ENCODE results near the gene CD300A. TPM values are rescaled to one million over a fixed set of nuclear protein-coding genes. Genes with fewer than 3 reads are reported as not detected.

Gene CD300A
- total and polyA plus RNA-seq, 2 donors (not counting 1 experiment from before 2014, with no cell fraction given) = 2.4 to 5.7 TPM

GRCh38 chr17:74451557-74451956 is 14.9 kb upstream of the CD300A start:
- CTCF ChIA-PET = interaction anchor here (0.7 to 1.3 kb wide), 2 partner anchors 72 to 88 kb away, joined by 3 to 4 read pairs; no protein-coding TSS in a partner anchor
- no peak for DNase-seq
- H3K9me3 ChIP-seq (ENCODE audit: control extremely low read depth in 1 of 3, control insufficient read depth in 2 of 3, insufficient read depth in 1 of 3, low read length in 2 of 3) = peaks cover 0 to 8% (median 0%) of the 10 kb centered on the region in 3 donors
- H3K79me2 ChIP-seq (ENCODE audit: control insufficient read depth, insufficient read depth, low read length) = no peaks in the 10 kb centered on the region
- no peak for ATAC-seq (ENCODE audit: low read depth)
- H3K4me3 ChIP-seq (ENCODE audit: control extremely low read depth in 1 of 5, extremely low read depth in 1 of 5, insufficient read depth in 1 of 5, low read depth in 2 of 5, low read length in 4 of 5) = no peak overlapping the region
- Mint-ChIP-seq H3K4me3 (no peak overlapping the region), H3K27ac (no peak overlapping the region), H3K27me3 (peaks cover 33% of the 10 kb centered on the region), H3K4me1 (peaks cover 4% of the 10 kb centered on the region), H3K9me3 (ENCODE audit: insufficient read depth) (no peaks in the 10 kb centered on the region)
- intact Hi-C loops (cut with micrococcal nuclease) = no loop called here
- no peak overlapping the region for H3K4me2 ChIP-seq (replicated peaks; ENCODE audit: low read depth, low read length, poor library complexity, severe bottlenecking)
- peaks cover 0 to 27% (median 8%) of the 10 kb centered on the region in 4 experiments for H3K27me3 ChIP-seq (replicated peaks in 1 of 4; ENCODE audit: control extremely low read depth in 1 of 4, control insufficient read depth in 3 of 4, insufficient read depth in 4 of 4, low read length in 3 of 4)
- H3K9ac ChIP-seq (ENCODE audit: low read length) = no peak overlapping the region
- TF ChIP-seq EZH2 (IDR thresholded peaks at IDR 0.05; ENCODE audit: borderline replicate concordance, insufficient read depth, low read depth, low read length, poor library complexity, severe bottlenecking) (no peak), CTCF (IDR thresholded peaks at IDR 0.05) (no peak)
- no peak overlapping the region for H3K27ac ChIP-seq (ENCODE audit: low read length in 2 of 2)
- peaks cover 11 to 15% of the 10 kb centered on the region in 2 donors for H3K4me1 ChIP-seq (ENCODE audit: control insufficient read depth in 2 of 2, insufficient read depth in 2 of 2, low read length in 2 of 2)
- no peaks in the 10 kb centered on the region for H3K36me3 ChIP-seq (replicated peaks in 1 of 2; ENCODE audit: control extremely low read depth in 1 of 2, control insufficient read depth in 1 of 2, extremely low read depth in 1 of 2, insufficient read depth in 2 of 2, low read length in 1 of 2)
- H4K20me1 ChIP-seq (ENCODE audit: control insufficient read depth, insufficient read depth, low read length, poor library complexity, severe bottlenecking) = no peaks in the 10 kb centered on the region
- 86% methylated on average over 3 of the region's 6 CpGs for WGBS (ENCODE audit: insufficient coverage)
- H2AFZ ChIP-seq (ENCODE audit: insufficient read depth, low read depth, low read length, poor library complexity, severe bottlenecking) = no peak overlapping the region
- POLR2A ChIA-PET = no interaction called here

GRCh38 chr17:74452033-74452840 is 14.2 kb upstream of the CD300A start:
- peaks cover 0 to 28% (median 8%) of the 10 kb centered on the region in 4 experiments for H3K27me3 ChIP-seq (replicated peaks in 1 of 4; ENCODE audit: control extremely low read depth in 1 of 4, control insufficient read depth in 3 of 4, insufficient read depth in 4 of 4, low read length in 3 of 4)
- TF ChIP-seq CTCF (IDR thresholded peaks at IDR 0.05) = no peak
- no peak for TF ChIP-seq EZH2 (IDR thresholded peaks at IDR 0.05; ENCODE audit: borderline replicate concordance, insufficient read depth, low read depth, low read length, poor library complexity, severe bottlenecking)
- no peaks in the 10 kb centered on the region for H4K20me1 ChIP-seq (ENCODE audit: control insufficient read depth, insufficient read depth, low read length, poor library complexity, severe bottlenecking)
- peaks cover 4% of the 10 kb centered on the region for H3K4me1 Mint-ChIP-seq
- POLR2A ChIA-PET = no interaction called here
- no peak overlapping the region for H3K27ac ChIP-seq (ENCODE audit: low read length in 2 of 2)
- peaks cover 0 to 8% (median 0%) of the 10 kb centered on the region in 3 donors for H3K9me3 ChIP-seq (ENCODE audit: control extremely low read depth in 1 of 3, control insufficient read depth in 2 of 3, insufficient read depth in 1 of 3, low read length in 2 of 3)
- H2AFZ ChIP-seq (ENCODE audit: insufficient read depth, low read depth, low read length, poor library complexity, severe bottlenecking) = no peak overlapping the region
- H3K4me3 Mint-ChIP-seq = peak overlapping the region; percentile 45
- H3K4me2 ChIP-seq (replicated peaks; ENCODE audit: low read depth, low read length, poor library complexity, severe bottlenecking) = no peak overlapping the region
- no peak overlapping the region for H3K9ac ChIP-seq (ENCODE audit: low read length)
- H3K79me2 ChIP-seq (ENCODE audit: control insufficient read depth, insufficient read depth, low read length) = no peaks in the 10 kb centered on the region
- peaks cover 30% of the 10 kb centered on the region for H3K27me3 Mint-ChIP-seq
- no peak for DNase-seq
- no peaks in the 10 kb centered on the region for H3K36me3 ChIP-seq (replicated peaks in 1 of 2; ENCODE audit: control extremely low read depth in 1 of 2, control insufficient read depth in 1 of 2, extremely low read depth in 1 of 2, insufficient read depth in 2 of 2, low read length in 1 of 2)
- intact Hi-C loops (cut with micrococcal nuclease) = no loop called here
- WGBS (ENCODE audit: insufficient coverage) = 59% methylated on average over 13 of the region's 16 CpGs
- peaks cover 11 to 15% of the 10 kb centered on the region in 2 donors for H3K4me1 ChIP-seq (ENCODE audit: control insufficient read depth in 2 of 2, insufficient read depth in 2 of 2, low read length in 2 of 2)
- CTCF ChIA-PET = interaction anchor here (0.7 to 2.3 kb wide), 3 partner anchors 8 to 88 kb away, joined by 3 to 13 read pairs (median 13); partner anchors contain the start of gene GPR142
- H3K27ac Mint-ChIP-seq = no peak overlapping the region
- H3K4me3 ChIP-seq (ENCODE audit: control extremely low read depth in 1 of 5, extremely low read depth in 1 of 5, insufficient read depth in 1 of 5, low read depth in 2 of 5, low read length in 4 of 5) = no peak overlapping the region
- ATAC-seq (ENCODE audit: low read depth) = no peak
- no peaks in the 10 kb centered on the region for H3K9me3 Mint-ChIP-seq (ENCODE audit: insufficient read depth)

Data from B cell (primary cell).